ENCODE measurements around the gene PODXL.

DNA sequence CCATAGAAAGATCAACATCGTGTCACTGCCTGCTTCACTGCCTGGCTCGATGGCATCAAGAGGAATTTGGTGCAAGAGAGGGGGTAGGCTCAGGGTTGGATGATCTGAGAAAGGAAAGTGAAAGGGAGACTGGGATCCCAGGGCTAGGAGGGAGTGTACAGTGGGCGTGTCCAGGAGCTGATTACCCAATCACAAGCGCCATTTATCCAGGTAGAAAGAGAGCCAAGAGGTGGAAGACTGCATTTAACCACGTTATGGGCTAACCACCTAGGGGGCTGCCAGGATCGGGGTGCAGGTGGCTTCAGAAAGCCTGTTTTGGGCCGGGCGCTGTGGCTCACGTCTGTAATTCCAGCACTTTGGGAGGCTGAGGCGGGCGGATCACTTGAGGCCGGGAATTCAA, 10.3 kb downstream of the PODXL start:
- TF ChIP-seq CTCF (IDR thresholded peaks at IDR 0.05; ENCODE audit: low read length) (no peak), EZH2phosphoT487 (IDR thresholded peaks at IDR 0.05; ENCODE audit: low read length) (no peak)

All from MM.1S (cell line).